GM12873 (cell line): ENCODE results near the gene CFAP69.

Experiments
- TF ChIP-seq, protein P1 (sequence below): IDR thresholded peaks from 2 replicates; pipeline ENCODE4 v1.5.1; 2012; ENCODE audit warnings: low read depth, mild to moderate bottlenecking, moderate library complexity, low read length, control low read depth; ENCODE audit not compliant: insufficient read depth; ENCODE audit errors: missing control alignments

Gene CFAP69

DNA sequence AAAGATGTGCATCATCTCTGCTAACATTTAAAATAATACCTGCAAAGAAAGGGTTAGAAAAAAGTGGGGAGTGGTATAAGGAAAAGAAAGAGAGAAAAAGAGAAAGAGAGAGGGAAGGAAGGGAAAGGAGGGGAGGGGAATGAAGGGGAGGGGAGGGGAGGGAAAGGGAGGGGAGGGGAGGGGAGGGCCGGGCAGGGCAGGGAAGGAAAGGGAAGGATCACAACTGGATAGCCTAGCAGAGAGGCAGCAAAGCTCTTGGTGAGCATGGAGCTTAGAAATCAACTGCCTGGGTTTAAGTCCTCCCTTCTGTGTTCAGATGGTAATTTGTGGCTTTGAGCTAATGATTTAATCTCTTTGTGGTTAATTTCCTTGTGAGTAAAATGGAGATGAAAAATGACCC lies 81.5 kb downstream of the CFAP69 start:
- TF ChIP-seq, protein P1, sequence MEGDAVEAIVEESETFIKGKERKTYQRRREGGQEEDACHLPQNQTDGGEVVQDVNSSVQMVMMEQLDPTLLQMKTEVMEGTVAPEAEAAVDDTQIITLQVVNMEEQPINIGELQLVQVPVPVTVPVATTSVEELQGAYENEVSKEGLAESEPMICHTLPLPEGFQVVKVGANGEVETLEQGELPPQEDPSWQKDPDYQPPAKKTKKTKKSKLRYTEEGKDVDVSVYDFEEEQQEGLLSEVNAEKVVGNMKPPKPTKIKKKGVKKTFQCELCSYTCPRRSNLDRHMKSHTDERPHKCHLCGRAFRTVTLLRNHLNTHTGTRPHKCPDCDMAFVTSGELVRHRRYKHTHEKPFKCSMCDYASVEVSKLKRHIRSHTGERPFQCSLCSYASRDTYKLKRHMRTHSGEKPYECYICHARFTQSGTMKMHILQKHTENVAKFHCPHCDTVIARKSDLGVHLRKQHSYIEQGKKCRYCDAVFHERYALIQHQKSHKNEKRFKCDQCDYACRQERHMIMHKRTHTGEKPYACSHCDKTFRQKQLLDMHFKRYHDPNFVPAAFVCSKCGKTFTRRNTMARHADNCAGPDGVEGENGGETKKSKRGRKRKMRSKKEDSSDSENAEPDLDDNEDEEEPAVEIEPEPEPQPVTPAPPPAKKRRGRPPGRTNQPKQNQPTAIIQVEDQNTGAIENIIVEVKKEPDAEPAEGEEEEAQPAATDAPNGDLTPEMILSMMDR = no peak

DNA sequence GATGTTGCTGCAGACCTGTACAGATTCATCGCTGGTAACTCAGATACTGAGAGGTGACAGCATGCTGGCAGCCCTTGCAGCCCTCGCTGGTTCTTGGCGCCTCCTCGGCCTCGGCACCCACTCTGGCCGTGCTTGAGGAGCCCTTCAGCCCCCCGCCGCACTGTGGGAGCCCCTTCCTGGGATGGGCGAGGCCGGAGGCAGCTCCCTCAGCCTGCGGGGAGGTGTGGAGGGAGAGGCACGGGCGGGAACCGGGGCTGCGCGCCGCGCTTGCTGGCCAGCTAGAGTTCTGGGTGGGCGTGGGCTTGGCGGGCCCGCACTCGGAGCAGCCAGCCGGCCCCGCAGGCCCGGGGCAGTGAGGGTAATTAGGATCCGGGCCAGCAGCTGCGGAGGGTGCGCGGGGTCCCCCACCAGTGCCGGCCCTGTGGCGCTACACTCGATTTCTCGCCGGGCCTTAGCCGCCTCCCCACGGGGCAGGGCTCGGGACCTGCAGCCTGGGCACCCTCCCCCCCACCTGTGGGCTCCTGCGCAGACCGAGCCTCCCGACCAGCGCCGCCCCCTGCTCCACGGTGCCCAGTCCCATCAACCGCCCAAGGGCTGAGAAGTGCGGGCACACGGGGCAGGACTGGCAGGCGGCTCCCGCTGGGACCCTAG lies 89.3 kb downstream of the CFAP69 start:
- TF ChIP-seq, protein P1 = no peak

DNA sequence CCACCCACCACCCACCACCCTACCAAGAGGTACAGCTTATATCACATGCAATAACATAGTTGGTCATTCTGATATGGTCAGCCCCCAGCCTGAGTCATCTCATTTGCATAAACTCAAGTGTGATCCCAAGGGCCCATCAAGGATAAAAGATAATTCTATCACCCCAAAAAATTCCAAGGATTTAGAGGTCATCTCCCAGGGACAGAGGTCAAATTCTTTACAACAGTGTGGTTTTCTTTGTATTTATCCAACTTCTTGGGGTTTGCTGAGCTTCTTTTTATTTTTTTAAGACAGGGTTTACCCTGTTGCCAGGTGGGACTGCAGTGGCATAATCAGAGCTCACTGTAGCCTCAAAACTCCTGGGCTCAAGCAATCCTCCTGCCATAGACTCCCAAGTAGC lies 92.1 kb downstream of the CFAP69 start:
- TF ChIP-seq, protein P1 = no peak

DNA sequence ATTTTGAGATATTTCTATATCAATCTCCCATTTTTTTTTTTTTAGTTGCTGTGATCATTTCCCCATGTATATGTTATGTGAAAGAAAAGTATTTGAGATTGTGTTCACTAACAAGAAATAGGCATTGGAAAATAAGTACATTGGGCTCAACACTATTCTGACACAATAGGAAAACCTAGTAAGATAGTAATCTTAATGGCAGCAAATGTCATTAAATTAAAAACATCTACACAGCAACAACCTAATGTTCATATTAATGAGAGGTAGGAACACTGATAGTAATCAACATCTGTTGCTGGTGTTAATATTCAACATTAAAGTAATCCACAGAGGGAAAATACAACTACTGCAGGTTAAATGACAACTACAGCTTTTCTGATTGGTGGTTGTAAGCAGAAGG lies 100.0 kb downstream of the CFAP69 start:
- TF ChIP-seq, protein P1 = no peak

DNA sequence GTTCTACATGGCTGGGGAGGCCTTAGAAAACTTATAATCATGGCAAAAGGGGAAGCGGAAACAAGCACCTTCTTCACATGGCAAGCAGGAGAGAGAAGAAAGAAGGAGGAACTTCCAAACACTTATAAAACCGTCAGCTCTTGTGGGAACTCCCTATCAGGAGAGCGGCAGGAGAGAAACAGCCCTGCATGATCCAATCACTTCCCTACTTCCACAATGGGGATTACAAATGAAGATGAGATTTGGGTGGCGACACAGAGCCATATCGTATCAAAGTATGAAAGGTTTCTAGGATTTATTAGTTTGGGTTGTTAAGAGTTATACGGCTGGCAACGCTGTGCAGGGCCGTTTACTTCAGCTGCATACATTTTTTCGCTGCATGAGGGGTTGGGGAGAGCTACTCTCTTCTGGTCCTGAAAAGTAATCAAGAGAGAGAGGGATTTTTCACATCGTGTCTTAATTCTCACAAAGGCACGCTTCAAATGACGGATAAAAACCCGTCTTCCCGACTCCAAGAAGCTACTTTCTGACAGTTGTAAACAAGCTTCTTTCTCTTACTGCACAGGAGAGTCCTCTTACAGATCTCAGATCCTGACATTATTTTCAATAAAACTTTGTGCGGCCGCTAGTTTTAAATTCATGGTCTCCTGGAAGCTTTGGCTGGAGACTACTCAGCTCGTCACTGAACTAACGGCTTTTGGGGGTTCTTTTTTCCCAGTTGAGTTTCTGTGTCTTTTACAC lies 100.8 kb downstream of the CFAP69 start:
- TF ChIP-seq, protein P1 = no peak

DNA sequence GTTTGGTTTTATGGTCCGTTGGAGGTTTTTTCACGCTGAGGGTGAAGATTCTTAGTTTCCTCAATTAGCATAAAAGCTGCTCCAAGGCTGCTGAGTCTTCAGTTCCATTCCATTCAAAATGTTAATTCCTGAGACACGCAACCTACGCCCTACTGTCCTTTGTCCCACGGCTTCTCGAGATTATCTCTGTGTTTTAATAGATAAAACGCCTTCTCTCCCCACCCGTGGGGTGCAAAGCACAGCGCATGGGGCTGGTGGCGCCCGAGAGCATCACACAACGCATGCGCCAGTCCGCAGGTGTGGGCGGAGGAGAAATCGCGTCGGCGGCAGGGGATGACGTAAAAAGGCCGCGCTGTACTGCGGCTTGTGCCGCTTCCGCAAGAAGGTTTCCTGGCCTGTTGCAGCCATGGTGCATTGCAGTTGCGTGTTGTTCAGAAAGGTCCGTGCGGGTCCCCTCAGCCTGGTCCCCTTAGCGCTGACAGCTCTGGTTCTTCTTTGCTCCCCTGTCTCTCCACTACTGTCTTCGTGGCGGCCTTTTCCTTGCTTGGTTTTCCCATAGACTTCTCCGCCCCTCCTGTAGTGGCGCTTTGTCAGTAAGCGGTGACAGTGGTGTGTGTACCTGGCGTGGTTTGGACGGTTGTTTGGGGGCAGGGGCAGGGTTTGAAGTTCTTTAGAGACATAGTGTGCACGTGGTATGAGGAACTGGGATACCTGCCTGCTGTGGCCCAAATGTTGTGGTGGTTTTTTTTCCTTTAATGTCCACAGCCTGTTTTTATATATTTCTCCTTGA lies 101.6 kb downstream of the CFAP69 start, which contains the start of gene GTPBP10:
Gene GTPBP10 (plus strand): TSS at position 381 of the 790 bp plus-strand sequence. CDS start 26 bp downstream, at position 407.
- TF ChIP-seq, protein P1 = peak; percentile 77

DNA sequence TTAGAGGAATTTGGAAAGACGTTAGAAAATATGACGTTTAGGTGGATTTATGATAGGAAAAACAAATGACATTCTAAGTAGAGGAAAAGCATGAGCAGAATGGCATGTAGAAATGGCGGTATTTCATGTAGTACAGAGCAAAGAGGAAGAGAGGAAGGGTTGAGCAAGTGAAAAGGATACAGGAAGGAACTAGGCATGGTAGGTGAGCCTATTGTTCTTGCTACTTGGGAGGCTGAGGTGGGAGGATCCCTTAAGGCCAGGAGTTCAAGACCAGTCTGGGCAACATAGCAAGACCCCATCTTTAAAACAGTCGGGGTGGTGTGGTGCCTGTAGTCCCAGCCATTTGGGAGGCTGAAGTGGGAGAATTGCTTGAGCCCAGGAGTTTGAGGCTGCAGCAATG lies 102.8 kb downstream of the CFAP69 start:
- TF ChIP-seq, protein P1 = no peak
